CD4-positive, CD25-positive, alpha-beta regulatory T cell (primary cell): Measurements from ENCODE around the gene PRDM16. TPM values are rescaled to one million over a fixed set of nuclear protein-coding genes. Genes with fewer than 3 reads are reported as not detected.
A peak's percentile ranks its signal among the peaks of the same experiment; 100 is the strongest.
"Not testable (repeated sequence)": the region's sequence is repeated elsewhere in the genome, so short reads cannot be mapped to it uniquely, and the experiment has no call there.

Experiments used
- ATAC-seq, 2 donors: fragments of 150-1000 bp; cut with Tn5 transposase; one replicate each; pipeline ENCODE4 v1.10.0; 2021; ENCODE audit warnings: low read depth in 2 of 2, moderate number of reproducible peaks in 2 of 2, moderate library complexity in 1 of 2
- DNase-seq, 3 donors: peaks; one replicate each; pipeline versions ENCODE4 v3.0.0 to v3.0.0-alpha.2; 2012 to 2022; ENCODE audit warnings: mixed read lengths in 1 of 3
- H3K27ac ChIP-seq: one replicate; pipeline ENCODE4 v1.7.0; 2013; ENCODE audit warnings: mild to moderate bottlenecking, low read length; ENCODE audit not compliant: insufficient read depth, poor library complexity, severe bottlenecking
- H3K27me3 ChIP-seq: one replicate; pipeline ENCODE4 v1.7.0; 2013; ENCODE audit warnings: low read length; ENCODE audit not compliant: control insufficient read depth, insufficient read depth
- H3K36me3 ChIP-seq: one replicate; pipeline ENCODE4 v1.7.0; 2013; ENCODE audit warnings: mild to moderate bottlenecking, low read length, moderate library complexity; ENCODE audit not compliant: control insufficient read depth, insufficient read depth
- H3K4me1 ChIP-seq: 2 replicates; pipeline ENCODE4 v1.7.0; 2013; ENCODE audit warnings: mild to moderate bottlenecking, low read length; ENCODE audit not compliant: insufficient read depth, control insufficient read depth, poor library complexity, severe bottlenecking
- H3K4me3 ChIP-seq: one replicate; pipeline ENCODE4 v1.7.0; 2013; ENCODE audit warnings: low read depth, mild to moderate bottlenecking, low read length, moderate library complexity
- H3K9me3 ChIP-seq, 2 experiments: 1 replicate in 1 of 2; 2 replicates in 1 of 2; pipeline ENCODE4 v1.7.0; 2013; ENCODE audit warnings: low read length in 2 of 2, mild to moderate bottlenecking in 1 of 2, moderate library complexity in 1 of 2; ENCODE audit not compliant: control insufficient read depth in 2 of 2
- H3K27ac Mint-ChIP-seq, 3 donors: one replicate each; pipeline ENCODE4 v1.8.0; 2020 to 2022; ENCODE audit warnings: mild to moderate bottlenecking in 3 of 3, mixed read lengths in 3 of 3, moderate library complexity in 2 of 3
- H3K27me3 Mint-ChIP-seq: one replicate; pipeline ENCODE4 v1.8.0; 2022; ENCODE audit warnings: mild to moderate bottlenecking, mixed read lengths
- H3K36me3 Mint-ChIP-seq: one replicate; pipeline ENCODE4 v1.8.0; 2020; ENCODE audit warnings: mixed read lengths
- H3K4me1 Mint-ChIP-seq, 4 donors: one replicate each; pipeline ENCODE4 v1.8.0; 2020 to 2022; ENCODE audit warnings: mixed read lengths in 4 of 4, mild to moderate bottlenecking in 1 of 4
- H3K4me3 Mint-ChIP-seq, 4 donors: one replicate each; pipeline ENCODE4 v1.8.0; 2020 to 2022; ENCODE audit warnings: mild to moderate bottlenecking in 4 of 4, mixed read lengths in 4 of 4, moderate library complexity in 3 of 4
- H3K9me3 Mint-ChIP-seq, 7 donors: one replicate each; pipeline ENCODE4 v1.8.0; 2020 to 2022; ENCODE audit warnings: mixed read lengths in 7 of 7, mild to moderate bottlenecking in 3 of 7, moderate library complexity in 2 of 7
- polyA plus RNA-seq, 4 donors: library from polyadenylated mRNA; unstranded; fragments of 300-500 nt; fragmentation: Illumina TruSeq; gene quantifications; one replicate each; pipeline ENCODE4 v1.2.3, GENCODE V29; 2021
- total RNA-seq: library from RNA; stranded (reverse); gene quantifications from one replicate; pipeline ENCODE4 v1.2.3, GENCODE V29; 2022

The PRDM16 gene
- total and polyA plus RNA-seq, 5 donors from 2014 or later, result 0.27 TPM; not detected in 4

DNA sequence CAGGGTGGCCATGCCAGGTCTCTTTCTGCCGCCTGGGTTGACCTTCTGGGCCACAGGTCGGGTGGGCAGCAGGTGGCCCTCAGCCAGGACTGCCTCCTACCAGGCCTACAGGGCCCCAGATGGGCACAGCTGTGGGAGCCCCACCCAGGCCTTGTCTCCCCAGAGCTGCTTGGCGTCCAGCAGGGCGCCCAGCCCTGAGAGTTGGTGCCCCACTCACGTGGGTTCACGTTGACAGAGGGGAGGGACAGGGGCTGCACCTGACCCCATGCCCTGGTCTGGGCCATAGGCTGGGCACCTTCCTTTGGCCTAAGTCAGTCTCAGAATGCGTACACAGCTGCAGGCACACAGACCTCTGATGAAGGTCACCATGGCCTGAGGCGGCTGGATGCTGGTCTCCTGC is 16.7 kb downstream of the PRDM16 start:
- H3K9me3 ChIP-seq, result no peaks in the 10 kb centered on the region
- Mint-ChIP-seq H3K4me3 (no peak overlapping the region), H3K4me1 (no peaks in the 10 kb centered on the region), H3K27ac (no peak overlapping the region), H3K9me3 (no peaks in the 10 kb centered on the region), H3K27me3 (no peaks in the 10 kb centered on the region), H3K36me3 (no peaks in the 10 kb centered on the region)
- ATAC-seq (no peak), DNase-seq (no peak)
- H3K27me3 ChIP-seq, result no peaks in the 10 kb centered on the region
- no peak overlapping the region for H3K27ac ChIP-seq
- no peaks in the 10 kb centered on the region for H3K4me1 ChIP-seq
- H3K36me3 ChIP-seq, result no peaks in the 10 kb centered on the region
- no peak overlapping the region for H3K4me3 ChIP-seq

DNA sequence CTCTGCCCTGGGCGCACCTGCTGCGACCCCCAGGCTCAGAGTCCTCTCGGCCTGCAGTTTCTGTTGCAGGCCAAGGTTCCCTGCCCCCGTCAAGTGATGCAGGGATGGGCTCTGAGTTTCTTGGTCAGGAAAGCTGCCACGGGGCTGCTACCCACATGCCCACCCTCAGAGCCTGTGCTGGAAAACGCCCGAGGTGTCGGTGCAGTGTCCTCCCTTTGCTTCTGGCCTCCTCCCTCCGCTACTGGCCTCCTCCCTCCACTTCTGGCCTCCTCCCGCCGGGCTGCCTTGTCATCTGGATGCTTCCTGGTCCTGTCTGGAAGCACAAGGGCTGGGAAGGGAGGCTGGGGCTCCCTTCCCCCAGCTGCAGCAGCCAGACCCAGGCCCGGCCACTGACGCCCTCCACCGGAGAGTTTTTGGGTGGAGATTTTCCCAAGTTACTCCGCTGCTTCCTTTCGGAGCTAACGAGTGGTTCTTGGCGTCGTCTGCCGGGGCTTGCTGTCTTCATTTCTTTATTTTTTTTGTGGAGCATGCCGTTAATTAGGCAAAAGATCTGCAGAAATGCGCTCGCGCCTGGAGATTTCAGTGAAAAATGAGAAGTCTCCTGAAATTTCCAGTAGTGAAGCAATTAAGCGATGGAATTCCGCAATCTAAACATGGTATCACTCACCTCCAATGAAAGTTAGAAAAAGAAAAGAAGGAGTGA is 17.4 kb downstream of the PRDM16 start:
- H3K4me1 ChIP-seq, result no peaks in the 10 kb centered on the region
- Mint-ChIP-seq H3K27me3 (no peaks in the 10 kb centered on the region), H3K9me3 (no peaks in the 10 kb centered on the region), H3K36me3 (no peaks in the 10 kb centered on the region), H3K4me3 (no peak overlapping the region), H3K4me1 (no peaks in the 10 kb centered on the region), H3K27ac (no peak overlapping the region)
- no peaks in the 10 kb centered on the region for H3K36me3 ChIP-seq
- ATAC-seq, result no peak
- H3K4me3 ChIP-seq, result no peak overlapping the region
- H3K27ac ChIP-seq, result no peak overlapping the region
- H3K9me3 ChIP-seq, result no peaks in the 10 kb centered on the region
- no peak for DNase-seq
- H3K27me3 ChIP-seq, result no peaks in the 10 kb centered on the region

DNA sequence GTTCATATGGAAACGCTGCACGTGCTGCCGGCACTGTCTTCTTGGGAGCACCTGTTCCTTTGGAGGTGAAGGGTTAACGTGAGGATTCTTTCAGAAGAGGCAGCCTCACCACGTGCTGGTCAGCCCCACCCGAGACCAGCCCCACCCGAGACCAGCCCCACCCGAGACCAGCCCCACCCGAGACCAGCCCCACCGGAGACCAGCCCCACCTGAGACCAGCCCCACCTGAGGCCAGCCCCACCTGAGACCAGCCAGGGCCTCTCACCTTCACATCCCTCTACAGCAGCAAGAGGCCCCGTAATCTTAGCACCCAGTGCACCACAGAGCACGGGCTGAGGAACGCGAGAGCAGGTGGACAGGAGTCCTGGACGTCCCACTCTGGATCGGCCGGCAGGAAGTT is 18.0 kb downstream of the PRDM16 start:
- H3K36me3 Mint-ChIP-seq, result no peaks in the 10 kb centered on the region
- no peak overlapping the region for H3K27ac Mint-ChIP-seq
- no peaks in the 10 kb centered on the region for H3K27me3 Mint-ChIP-seq
- ATAC-seq (no peak), DNase-seq (no peak)
- no peaks in the 10 kb centered on the region for H3K9me3 Mint-ChIP-seq
- no peaks in the 10 kb centered on the region for H3K27me3 ChIP-seq
- no peaks in the 10 kb centered on the region for H3K36me3 ChIP-seq
- H3K9me3 ChIP-seq, result no peaks in the 10 kb centered on the region
- H3K4me1 ChIP-seq, result no peaks in the 10 kb centered on the region
- H3K4me1 Mint-ChIP-seq, result no peaks in the 10 kb centered on the region
- H3K4me3 Mint-ChIP-seq, result no peak overlapping the region
- H3K27ac ChIP-seq, result no peak overlapping the region
- no peak overlapping the region for H3K4me3 ChIP-seq

DNA sequence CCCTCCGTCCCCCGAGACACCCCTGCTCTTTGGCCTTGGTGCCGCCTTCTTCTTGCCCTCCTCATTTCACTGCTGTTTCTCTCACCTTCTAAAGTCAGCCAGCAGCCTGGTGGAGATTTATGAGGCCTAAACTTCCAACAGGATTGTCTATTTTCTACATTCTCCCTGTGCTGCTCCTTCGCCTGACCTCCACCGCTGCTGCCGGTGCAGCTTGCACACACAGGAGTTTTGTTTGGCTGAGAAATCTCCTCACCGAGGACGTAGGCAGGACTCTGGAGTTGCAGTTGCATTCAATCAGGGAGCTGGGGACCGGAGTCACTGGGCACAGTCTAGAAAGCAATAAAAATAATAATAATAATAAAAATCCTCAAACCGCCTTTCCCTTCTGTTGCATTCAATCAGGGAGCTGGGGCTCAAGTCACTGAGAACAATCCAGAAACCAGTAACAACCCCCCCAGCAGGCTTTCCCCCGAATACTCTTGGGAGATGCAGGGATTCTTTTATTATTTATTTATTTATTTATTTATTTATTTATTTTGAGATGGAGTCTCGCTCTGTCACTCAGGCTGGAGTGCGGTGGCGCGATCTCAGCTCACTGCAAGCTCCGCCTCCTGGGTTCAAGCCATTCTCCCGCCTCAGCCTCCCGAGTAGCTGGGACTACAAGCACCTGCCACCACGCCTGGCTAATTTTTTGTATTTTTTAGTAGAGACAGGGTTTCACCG is 19.1 kb downstream of the PRDM16 start:
- DNase-seq, H3K9me3 ChIP-seq, H3K27ac ChIP-seq, H3K9me3 Mint-ChIP-seq, H3K36me3 Mint-ChIP-seq, H3K27me3 ChIP-seq, H3K4me1 Mint-ChIP-seq, H3K4me3 ChIP-seq, H3K4me3 Mint-ChIP-seq, H3K27me3 Mint-ChIP-seq, H3K36me3 ChIP-seq, ATAC-seq, H3K27ac Mint-ChIP-seq, H3K4me1 ChIP-seq: not testable (repeated sequence)

DNA sequence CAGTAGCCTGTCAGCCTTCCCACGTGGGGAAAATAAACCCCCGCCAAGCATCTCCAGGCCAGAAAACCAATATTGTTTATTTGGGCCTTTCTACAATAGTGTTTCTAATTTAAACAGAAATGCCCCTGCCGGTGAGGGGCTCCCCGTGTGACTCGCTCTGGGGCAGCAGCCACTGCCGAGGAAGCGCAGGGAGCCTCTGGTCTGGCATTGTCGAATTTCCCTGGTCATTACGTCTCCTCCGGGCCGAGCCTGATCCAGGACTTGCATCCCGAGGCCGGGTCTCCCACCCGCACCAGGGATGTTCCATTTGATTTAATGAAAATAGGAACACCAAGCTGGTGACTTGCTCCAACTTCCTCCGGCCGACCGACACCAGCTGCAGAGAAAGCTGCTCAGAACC is 20.5 kb downstream of the PRDM16 start:
- ATAC-seq (no peak), DNase-seq (no peak)
- no peaks in the 10 kb centered on the region for H3K9me3 Mint-ChIP-seq
- Histone ChIP-seq H3K4me1 (no peaks in the 10 kb centered on the region), H3K9me3 (no peaks in the 10 kb centered on the region), H3K4me3 (no peak overlapping the region), H3K27me3 (no peaks in the 10 kb centered on the region), H3K27ac (no peak overlapping the region), H3K36me3 (no peaks in the 10 kb centered on the region)
- H3K27ac Mint-ChIP-seq, result no peak overlapping the region
- no peaks in the 10 kb centered on the region for H3K27me3 Mint-ChIP-seq
- H3K4me3 Mint-ChIP-seq, result no peak overlapping the region
- no peaks in the 10 kb centered on the region for H3K36me3 Mint-ChIP-seq
- H3K4me1 Mint-ChIP-seq, result no peaks in the 10 kb centered on the region

DNA sequence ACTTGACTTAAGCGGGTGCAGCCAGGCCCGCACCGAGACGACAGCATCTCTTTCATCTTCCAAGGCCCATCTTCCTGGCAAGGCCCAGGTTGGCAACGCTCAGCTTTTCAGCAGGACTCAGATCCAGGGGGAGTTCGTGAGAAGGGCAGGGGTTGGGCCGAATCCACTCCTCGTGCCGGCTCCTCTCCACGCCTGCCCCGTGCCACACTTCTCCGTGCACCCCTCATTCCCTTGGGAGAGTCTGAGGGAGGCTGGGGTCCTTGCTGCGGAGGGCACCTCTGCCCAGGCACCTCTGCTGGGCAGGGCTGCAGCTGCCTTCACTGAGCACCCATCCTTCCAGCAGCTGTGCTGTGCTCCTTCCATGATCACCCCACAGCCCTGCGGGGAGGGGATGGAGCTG is 22.3 kb downstream of the PRDM16 start:
- Mint-ChIP-seq H3K36me3 (no peaks in the 10 kb centered on the region), H3K27ac (no peak overlapping the region), H3K27me3 (no peaks in the 10 kb centered on the region), H3K9me3 (no peaks in the 10 kb centered on the region), H3K4me1 (no peaks in the 10 kb centered on the region), H3K4me3 (no peak overlapping the region)
- H3K9me3 ChIP-seq, result no peaks in the 10 kb centered on the region
- no peaks in the 10 kb centered on the region for H3K36me3 ChIP-seq
- no peak for DNase-seq
- H3K4me1 ChIP-seq, result no peaks in the 10 kb centered on the region
- H3K27ac ChIP-seq, result no peak overlapping the region
- ATAC-seq, result no peak
- no peaks in the 10 kb centered on the region for H3K27me3 ChIP-seq
- H3K4me3 ChIP-seq, result no peak overlapping the region

DNA sequence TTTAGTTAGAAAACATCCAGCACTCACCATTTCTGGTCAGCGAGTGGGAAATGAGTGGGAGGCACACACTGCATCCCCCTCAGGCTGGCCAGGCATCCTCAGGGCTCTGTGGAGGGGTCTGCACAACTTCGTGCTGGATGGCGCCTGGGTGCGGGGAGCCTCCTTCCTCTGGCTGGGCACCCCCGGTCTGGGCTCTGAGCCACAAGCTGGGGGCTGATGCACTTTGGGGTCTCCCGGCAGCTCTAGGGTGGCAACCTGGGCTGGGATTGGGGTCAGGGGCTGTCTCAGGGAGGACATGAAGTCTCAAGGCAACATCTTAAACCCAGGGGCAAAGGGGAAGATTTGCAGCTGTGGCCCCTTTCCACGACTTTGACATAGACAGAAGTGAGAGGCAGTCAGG is 23.5 kb downstream of the PRDM16 start:
- H3K27ac Mint-ChIP-seq, result no peak overlapping the region
- no peaks in the 10 kb centered on the region for H3K36me3 Mint-ChIP-seq
- H3K36me3 ChIP-seq, result no peaks in the 10 kb centered on the region
- no peaks in the 10 kb centered on the region for H3K9me3 ChIP-seq
- ATAC-seq, result no peak
- H3K4me1 ChIP-seq, result no peaks in the 10 kb centered on the region
- no peak overlapping the region for H3K4me3 ChIP-seq
- H3K4me1 Mint-ChIP-seq, result no peaks in the 10 kb centered on the region
- DNase-seq, result no peak
- no peak overlapping the region for H3K27ac ChIP-seq
- H3K4me3 Mint-ChIP-seq, result peak overlapping the region in 1 of 4 donors; percentile 27
- no peaks in the 10 kb centered on the region for H3K27me3 ChIP-seq
- H3K27me3 Mint-ChIP-seq, result no peaks in the 10 kb centered on the region
- no peaks in the 10 kb centered on the region for H3K9me3 Mint-ChIP-seq
